Kidney epithelial cell (primary cell): ENCODE results near the gene YTHDF1. TPM values are rescaled to one million over a fixed set of nuclear protein-coding genes. Genes with fewer than 3 reads are reported as not detected.

Experiments
- DNase-seq: peaks from one replicate; pipeline ENCODE4 v3.0.0-alpha.2; 2010; ENCODE audit warnings: low read depth
- H3K27me3 ChIP-seq: 2 replicates; pipeline ENCODE4 v1.6.0; 2011; ENCODE audit warnings: low read length; ENCODE audit not compliant: control insufficient read depth, insufficient read depth
- H3K36me3 ChIP-seq: 2 replicates; pipeline ENCODE4 v1.5.1; 2011; ENCODE audit warnings: low read length; ENCODE audit not compliant: control insufficient read depth, insufficient read depth
- H3K4me3 ChIP-seq: 2 replicates; pipeline ENCODE4 v1.5.1; 2011; ENCODE audit warnings: low read depth, mild to moderate bottlenecking, control low read depth, low read length
- total RNA-seq: library from RNA; depleted of rRNA; stranded (reverse); fragments of >200 nt; gene quantifications from 2 replicates; pipeline ENCODE4 v1.2.3, GENCODE V29; 2015
- TF ChIP-seq, protein P1 (sequence below): IDR thresholded peaks from 2 replicates; pipeline ENCODE4 v1.5.1; 2011; ENCODE audit warnings: mild to moderate bottlenecking, moderate library complexity, low read length, control low read depth, inconsistent platforms; ENCODE audit not compliant: insufficient read depth, poor library complexity, severe bottlenecking

Gene YTHDF1
- total RNA-seq, 1 donor from 2014 or later, result 54.8 TPM

DNA sequence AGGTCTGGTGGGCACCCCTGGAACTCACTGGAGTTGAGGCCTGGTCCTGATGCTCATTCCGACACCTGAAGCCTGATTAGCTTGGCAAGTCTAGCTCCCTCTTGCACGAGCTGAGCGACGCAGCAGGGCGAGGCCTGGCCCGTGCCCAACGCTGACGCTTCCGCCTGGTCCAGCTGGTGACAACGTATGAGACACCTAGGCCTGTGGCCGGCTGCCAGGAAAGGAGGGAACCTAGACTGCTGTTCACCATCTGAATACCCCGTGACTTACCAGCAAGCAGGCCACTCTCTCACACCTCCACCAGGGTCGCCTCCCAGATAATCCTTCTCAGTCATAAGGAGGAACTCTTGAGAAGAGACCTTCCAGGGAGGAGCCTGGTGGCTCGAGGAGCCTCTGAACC lies 24.5 kb downstream of the YTHDF1 start:
- no peak for DNase-seq
- Histone ChIP-seq H3K27me3 (peaks cover 7% of the 10 kb centered on the region), H3K36me3 (no peaks in the 10 kb centered on the region), H3K4me3 (no peak overlapping the region)
- TF ChIP-seq, protein P1, sequence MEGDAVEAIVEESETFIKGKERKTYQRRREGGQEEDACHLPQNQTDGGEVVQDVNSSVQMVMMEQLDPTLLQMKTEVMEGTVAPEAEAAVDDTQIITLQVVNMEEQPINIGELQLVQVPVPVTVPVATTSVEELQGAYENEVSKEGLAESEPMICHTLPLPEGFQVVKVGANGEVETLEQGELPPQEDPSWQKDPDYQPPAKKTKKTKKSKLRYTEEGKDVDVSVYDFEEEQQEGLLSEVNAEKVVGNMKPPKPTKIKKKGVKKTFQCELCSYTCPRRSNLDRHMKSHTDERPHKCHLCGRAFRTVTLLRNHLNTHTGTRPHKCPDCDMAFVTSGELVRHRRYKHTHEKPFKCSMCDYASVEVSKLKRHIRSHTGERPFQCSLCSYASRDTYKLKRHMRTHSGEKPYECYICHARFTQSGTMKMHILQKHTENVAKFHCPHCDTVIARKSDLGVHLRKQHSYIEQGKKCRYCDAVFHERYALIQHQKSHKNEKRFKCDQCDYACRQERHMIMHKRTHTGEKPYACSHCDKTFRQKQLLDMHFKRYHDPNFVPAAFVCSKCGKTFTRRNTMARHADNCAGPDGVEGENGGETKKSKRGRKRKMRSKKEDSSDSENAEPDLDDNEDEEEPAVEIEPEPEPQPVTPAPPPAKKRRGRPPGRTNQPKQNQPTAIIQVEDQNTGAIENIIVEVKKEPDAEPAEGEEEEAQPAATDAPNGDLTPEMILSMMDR, result no peak

DNA sequence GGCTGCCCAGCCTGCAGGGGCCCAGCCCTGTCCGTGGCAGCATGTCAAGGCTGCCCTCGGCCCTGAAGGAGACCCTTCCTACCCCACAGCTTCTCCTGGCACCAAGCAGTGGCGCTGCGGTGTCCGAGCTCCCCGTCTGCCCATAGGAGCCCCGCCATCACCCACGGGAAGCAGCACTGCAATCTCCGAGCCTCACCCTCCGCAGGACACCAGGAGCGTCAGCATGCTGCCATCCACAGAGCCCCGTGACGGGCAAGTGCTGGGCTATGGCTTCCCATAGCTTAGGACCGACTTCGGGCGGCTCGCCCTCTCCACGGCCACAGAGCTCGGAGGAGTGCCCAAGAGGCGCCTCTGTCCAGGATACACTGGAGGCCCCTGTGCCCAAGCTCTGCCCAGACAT lies 25.1 kb downstream of the YTHDF1 start:
- TF ChIP-seq, protein P1, result no peak
- H3K36me3 ChIP-seq, result no peaks in the 10 kb centered on the region
- H3K4me3 ChIP-seq, result no peak overlapping the region
- H3K27me3 ChIP-seq, result peaks cover 7% of the 10 kb centered on the region
- DNase-seq, result no peak

DNA sequence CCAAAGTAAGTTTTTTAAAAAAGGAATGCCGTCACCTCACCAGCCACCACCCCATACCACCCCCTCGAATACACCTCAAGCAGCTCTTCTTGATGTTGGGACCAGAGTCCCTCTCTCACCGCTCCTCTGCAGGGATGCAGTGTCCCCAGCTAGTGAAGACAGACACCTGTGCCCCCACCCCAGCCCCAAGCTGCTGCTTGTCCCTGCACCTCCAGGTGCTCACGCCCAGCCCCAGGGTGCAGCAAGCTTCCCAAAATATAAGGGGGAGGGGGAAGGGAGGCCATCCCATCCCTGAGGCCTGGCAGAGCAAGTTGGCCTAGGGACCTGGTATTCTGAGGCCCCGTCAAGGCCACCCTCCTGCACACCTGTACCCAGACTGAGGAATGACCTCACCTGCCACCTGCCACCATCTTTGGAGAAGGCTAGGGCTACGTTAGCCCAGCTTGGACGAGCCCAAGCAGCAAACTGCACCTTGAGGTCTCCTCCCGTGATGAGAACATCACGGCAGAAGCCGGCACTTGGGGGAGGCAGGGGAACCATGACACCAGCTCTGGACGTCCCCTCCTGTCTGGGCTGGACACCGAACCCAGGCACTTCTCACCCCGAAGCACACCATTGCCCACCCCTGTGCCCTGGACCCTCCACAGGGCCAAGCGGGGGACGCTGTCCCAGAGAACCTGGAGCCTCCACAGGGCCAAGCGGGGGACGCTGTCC lies 25.9 kb downstream of the YTHDF1 start:
- no peak for DNase-seq
- H3K27me3 ChIP-seq, result peaks cover 9% of the 10 kb centered on the region
- H3K36me3 ChIP-seq, result no peaks in the 10 kb centered on the region
- TF ChIP-seq, protein P1, result no peak
- no peak overlapping the region for H3K4me3 ChIP-seq

DNA sequence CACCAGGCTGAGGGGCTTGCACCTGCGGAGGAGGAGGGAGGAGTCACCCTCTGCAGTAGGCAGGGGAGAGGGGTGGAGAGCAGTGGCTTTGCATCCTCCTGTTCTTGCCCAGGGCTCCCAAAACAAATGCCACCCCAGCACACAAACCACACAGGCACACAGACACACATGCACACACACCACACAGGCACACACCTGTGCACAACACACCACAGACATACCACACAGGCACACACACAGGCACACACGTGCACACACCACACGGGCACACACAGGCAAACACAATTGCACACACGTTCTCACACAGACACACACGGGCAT lies 26.6 kb downstream of the YTHDF1 start:
- DNase-seq, result no peak
- TF ChIP-seq, protein P1, result no peak
- peaks cover 9% of the 10 kb centered on the region for H3K27me3 ChIP-seq
- H3K36me3 ChIP-seq, result no peaks in the 10 kb centered on the region
- no peak overlapping the region for H3K4me3 ChIP-seq

DNA sequence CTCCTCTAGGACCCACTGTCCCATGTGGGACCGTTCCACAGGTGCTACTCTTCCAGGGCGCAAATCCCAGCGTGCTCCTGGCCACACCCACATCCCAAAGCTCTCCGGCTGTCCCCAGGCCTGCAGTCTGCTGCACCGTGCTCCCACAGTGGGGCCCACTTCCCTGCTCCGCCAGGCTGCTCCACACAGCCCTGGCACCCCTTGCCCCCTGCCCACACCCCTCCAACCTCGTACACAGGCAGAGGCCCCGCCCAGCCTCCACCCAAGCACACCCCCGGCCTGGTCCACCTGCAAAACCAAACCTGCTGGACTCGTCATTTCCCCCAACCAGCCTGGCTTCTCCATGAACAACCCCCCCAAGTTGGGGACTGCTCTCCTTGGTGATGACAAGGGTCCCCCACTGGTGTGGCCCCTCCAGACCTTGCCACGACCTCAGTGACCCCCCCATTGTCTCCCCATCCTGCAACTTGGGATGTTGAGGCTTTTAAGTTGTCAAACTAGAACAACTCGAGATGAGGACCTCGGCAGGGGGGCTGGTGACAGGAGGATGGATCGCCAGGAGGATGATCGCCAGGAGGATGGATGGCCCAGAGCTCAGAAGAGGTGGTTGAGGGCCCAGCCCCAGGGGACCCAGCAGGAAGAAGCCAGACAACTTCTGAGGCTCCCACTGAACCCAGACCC lies 27.1 kb downstream of the YTHDF1 start:
- H3K36me3 ChIP-seq, result no peaks in the 10 kb centered on the region
- TF ChIP-seq, protein P1, result no peak
- no peak for DNase-seq
- peaks cover 9% of the 10 kb centered on the region for H3K27me3 ChIP-seq
- H3K4me3 ChIP-seq, result no peak overlapping the region

DNA sequence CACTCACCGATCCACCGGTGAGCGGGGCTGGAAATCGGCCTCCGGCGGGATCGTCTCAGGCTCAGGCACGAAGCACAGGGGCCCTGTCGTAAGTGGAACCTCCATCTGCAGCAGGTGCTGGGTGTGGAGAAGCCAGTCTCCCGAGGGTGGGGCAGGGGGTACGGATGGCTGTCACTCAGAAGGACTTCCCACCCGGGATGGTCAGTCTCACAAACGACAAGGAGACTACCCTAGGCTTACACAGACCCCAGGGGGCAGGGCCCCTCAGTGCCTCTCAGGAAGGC lies 27.8 kb downstream of the YTHDF1 start:
- TF ChIP-seq, protein P1, result no peak
- DNase-seq, result no peak
- Histone ChIP-seq H3K36me3 (no peaks in the 10 kb centered on the region), H3K4me3 (no peak overlapping the region), H3K27me3 (peaks cover 11% of the 10 kb centered on the region)
